SK-N-SH treated with all-trans-retinoic acid at 6 μM for 48 hours (cell line): Measurements from ENCODE around the gene DNAL4.

Source experiments
- ARNTL ChIP-seq: fragments of 450-650 bp; formaldehyde crosslinking; IDR thresholded peaks from 2 replicates; pipeline ENCODE4 v1.5.0; 2020; ENCODE audit warnings: low read depth, mild to moderate bottlenecking, moderate library complexity, borderline replicate concordance
- CREB5 ChIP-seq: fragments of 250-450 bp; sonication (Bioruptor Pico); IDR thresholded peaks from 2 replicates; pipeline ENCODE4 v1.5.1; 2020; ENCODE audit warnings: low read depth, mild to moderate bottlenecking, moderate library complexity
- CSDC2 ChIP-seq: fragments of 250-450 bp; sonication (Bioruptor Pico); IDR thresholded peaks from 2 replicates; pipeline ENCODE4 v1.5.0; 2020; ENCODE audit warnings: mild to moderate bottlenecking, moderate library complexity
- ISL1 ChIP-seq: fragments of 250-450 bp; sonication (Bioruptor Pico); IDR thresholded peaks from 2 replicates; pipeline ENCODE4 v2.1.2; 2022; ENCODE audit warnings: mild to moderate bottlenecking, moderate library complexity
- PATZ1 ChIP-seq: fragments of 250-450 bp; sonication (Bioruptor Pico); IDR thresholded peaks from 2 replicates; pipeline ENCODE4 v1.8.0; 2020; ENCODE audit warnings: mild to moderate bottlenecking, moderate library complexity, borderline replicate concordance
- POU6F1 ChIP-seq: fragments of 250-450 bp; sonication (Bioruptor Pico); IDR thresholded peaks from 2 replicates; pipeline ENCODE4 v1.8.0; 2021; ENCODE audit warnings: low read depth, mild to moderate bottlenecking, moderate library complexity, borderline replicate concordance
- RARB ChIP-seq: fragments of 250-450 bp; sonication (Bioruptor Pico); IDR thresholded peaks from 2 replicates; pipeline ENCODE4 v1.8.0; 2021; ENCODE audit warnings: mild to moderate bottlenecking, moderate library complexity
- TCF4 ChIP-seq: fragments of 250-450 bp; sonication (Bioruptor Pico); IDR thresholded peaks from 2 replicates; pipeline ENCODE4 v1.8.0; 2021; ENCODE audit warnings: mild to moderate bottlenecking, moderate library complexity, borderline replicate concordance
- TSHZ2 ChIP-seq: fragments of 250-450 bp; sonication (Bioruptor Pico); IDR thresholded peaks from 2 replicates; pipeline ENCODE4 v1.5.0; 2020; ENCODE audit warnings: mild to moderate bottlenecking, moderate library complexity
- ZFP3 ChIP-seq: fragments of 250-450 bp; sonication (Bioruptor Pico); IDR thresholded peaks from 2 replicates; pipeline ENCODE4 v1.5.0; 2020; ENCODE audit warnings: mild to moderate bottlenecking, moderate library complexity
- ZFP30 ChIP-seq: fragments of 450-650 bp; formaldehyde crosslinking; IDR thresholded peaks from 2 replicates; pipeline ENCODE4 v1.5.0; 2022; ENCODE audit warnings: mild to moderate bottlenecking, moderate library complexity

DNA sequence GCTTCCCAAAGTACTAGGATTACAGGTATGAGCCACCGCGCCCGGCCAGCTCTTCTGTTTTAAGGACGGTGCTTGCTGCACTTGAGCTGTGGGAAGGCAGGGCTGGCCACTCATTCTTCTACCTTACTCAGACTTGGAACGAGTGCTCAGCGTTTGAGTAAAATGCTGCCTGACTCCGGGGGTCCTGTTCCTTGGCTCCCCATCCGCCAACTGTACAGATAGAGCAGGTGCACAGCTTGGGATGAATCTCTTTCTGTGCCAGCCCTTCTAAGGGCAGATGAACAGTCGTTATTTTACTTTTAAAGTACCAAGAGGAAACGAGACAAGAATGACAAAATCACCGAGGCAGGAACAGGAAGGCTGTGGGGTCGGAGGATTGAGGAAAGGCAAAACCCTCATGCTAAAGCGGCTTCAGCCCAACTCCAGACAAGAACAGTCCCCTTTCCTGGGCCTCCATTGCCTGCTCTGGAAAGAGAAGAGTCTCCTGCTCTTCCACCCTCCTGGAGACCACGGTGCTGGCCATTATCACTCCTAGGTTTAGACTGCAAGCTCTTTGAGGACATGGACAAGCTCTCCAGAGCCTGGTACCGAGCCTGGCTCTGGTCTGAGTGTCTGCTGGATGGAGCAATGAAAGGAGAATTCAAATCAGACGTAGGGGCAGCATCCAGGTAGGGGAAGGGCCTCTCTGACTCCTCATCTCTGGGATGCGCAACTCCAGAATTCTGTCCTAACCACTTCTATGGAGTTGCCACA is 37.1 kb downstream of the DNAL4 start:
- TF ChIP-seq TSHZ2 (CRISPR knock-in tag): no peak
- TF ChIP-seq PATZ1 (CRISPR knock-in tag): no peak
- no peak for TF ChIP-seq ZFP3 (CRISPR knock-in tag)
- TF ChIP-seq TCF4 (CRISPR knock-in tag): no peak
- no peak for TF ChIP-seq ZFP30 (CRISPR knock-in tag)
- TF ChIP-seq ISL1 (CRISPR knock-in tag): no peak
- no peak for TF ChIP-seq POU6F1 (CRISPR knock-in tag)
- TF ChIP-seq ARNTL (CRISPR knock-in tag): no peak
- TF ChIP-seq CREB5: no peak
- no peak for TF ChIP-seq CSDC2 (CRISPR knock-in tag)
- no peak for TF ChIP-seq RARB
